Amniotic stem cell (primary cell): Measurements from ENCODE around the gene STK38.

Source experiments
- DNase-seq: peaks from one replicate; lab custom pipeline; 2025; lab: John Stamatoyannopoulos, UW

STK38 gene

GRCh38 chr6:36563928-36564284, 16.6 kb upstream of the STK38 start:
- DNase-seq = no peak

GRCh38 chr6:36563237-36563927, 16.1 kb upstream of the STK38 start:
- DNase-seq = no peak

GRCh38 chr6:36560822-36561221, 13.5 kb upstream of the STK38 start:
- no peak for DNase-seq

GRCh38 chr6:36559011-36559793, 11.9 kb upstream of the STK38 start:
- no peak for DNase-seq

GRCh38 chr6:36556281-36556680, 9.0 kb upstream of the STK38 start:
- no peak for DNase-seq

DNA sequence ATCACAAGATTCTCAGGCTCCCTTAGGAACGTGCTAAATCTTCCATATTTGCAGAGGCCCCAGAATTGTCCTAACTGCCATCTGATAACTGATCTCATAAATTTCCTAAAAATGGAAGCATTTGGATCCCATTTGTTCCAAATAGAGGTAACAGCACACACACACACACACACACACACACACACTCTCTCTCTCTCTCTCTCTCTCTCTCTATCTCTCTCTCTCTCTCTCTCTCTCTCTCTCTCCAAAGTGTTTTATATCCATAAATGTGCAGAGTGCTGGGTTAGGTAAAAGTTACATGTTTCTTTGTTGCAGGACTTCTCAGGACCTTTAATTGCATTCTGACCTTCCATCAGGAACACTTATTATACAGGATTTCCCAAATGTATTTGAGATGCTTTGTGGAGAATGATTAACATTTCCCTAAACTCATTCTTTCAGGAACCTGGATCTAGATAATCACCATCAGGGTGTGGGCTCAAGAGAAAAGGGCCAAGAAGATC, 8.5 kb upstream of the STK38 start:
- no peak for DNase-seq

DNA sequence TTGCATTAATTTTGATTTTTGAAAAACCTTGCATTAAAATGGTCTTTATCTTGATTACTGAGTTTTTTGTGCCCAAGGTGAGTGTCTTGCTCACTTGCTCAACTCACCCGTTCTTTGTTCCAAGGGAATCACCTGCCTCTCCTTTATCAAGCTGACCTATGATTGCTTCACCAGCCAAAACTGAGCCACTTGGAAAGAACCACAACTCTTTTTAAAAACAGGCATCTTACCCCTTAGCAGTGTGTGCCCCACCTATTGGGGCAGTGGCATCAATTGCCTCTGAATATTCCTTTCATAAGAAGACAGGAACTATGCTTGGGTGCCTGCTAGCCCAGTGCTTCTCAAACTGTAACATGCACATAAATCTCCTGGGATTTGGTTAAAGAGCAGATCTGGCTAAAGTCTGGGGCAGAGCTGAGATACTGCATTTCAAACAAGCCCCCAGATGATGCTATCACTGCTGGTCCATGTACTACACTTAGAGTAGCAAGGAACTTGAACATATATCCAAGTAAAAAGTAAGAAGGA, 3.3 kb upstream of the STK38 start:
- DNase-seq = no peak

DNA sequence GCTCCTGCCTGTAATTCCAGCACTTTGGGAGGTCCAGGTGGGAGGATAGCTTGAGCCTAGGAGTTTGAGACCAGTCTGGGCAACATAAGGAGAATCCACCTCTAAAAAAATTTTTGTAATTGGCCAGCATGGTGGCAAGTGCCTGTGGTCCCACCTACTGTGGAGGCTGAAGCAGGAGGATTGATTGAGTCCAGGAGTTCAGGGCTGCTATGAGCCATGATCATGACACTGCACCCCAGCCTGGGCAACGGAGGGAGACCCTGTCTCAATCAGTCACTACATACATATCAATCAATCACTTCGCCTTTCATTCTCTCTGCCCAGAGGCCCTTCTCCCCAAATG, 1.1 kb upstream of the STK38 start:
- no peak for DNase-seq

- no peak for DNase-seq
These were observed 544 bp upstream of the STK38 start for GRCh38 chr6:36547646-36548400.

DNA sequence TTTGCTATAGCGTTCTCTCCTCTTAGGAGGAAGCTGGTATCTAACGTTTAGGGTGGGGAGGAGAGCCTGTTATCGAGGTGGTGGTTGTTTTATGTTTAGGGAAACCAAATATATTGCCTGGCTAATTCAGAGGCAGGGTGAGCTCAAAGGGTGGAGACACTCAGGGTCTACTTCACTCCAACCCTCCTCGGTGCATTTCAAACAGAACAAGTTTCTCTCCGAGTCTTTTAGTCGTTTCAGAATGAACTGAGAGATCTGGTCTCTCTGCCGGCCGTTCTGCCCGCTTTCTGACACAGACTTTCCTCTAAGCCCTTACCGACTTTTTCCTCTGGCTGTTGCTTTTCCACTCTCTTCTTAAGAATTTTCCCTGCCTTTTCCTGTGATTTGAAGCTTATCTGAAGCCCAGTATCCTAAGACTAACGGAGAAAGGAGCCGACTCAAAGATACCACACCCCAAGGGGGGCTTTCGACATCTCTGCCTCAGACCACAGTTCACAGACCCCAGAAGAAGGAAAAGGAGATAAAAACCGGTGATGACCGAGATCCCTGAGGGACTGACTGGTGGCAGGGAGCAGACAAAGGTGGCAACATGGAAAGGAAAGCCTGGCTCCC, 865 bp downstream of the STK38 start:
- peak; percentile 21 for DNase-seq

- no peak for DNase-seq
These were observed 1.4 kb downstream of the STK38 start for GRCh38 chr6:36545767-36546307.

DNA sequence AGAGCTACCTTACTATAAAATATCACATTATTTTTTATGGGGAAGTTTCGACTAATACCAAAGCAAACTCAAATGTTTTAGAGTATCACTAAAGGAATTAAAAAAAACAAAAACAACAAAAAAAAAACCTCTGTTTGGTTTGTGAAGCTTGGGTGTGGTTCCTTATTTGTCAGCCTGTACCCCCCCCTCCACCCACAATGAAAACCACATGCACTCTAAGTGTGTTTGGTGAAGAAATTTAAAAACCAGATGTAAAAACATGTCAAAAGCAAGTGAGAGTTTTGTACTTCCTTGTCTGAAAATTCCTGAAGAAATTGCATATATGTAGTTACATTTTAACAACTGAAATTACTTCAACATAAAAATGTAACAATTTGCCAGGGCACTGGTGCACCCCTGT, 3.1 kb downstream of the STK38 start:
- DNase-seq = no peak

GRCh38 chr6:36542041-36542440, 5.2 kb downstream of the STK38 start:
- DNase-seq = no peak

DNA sequence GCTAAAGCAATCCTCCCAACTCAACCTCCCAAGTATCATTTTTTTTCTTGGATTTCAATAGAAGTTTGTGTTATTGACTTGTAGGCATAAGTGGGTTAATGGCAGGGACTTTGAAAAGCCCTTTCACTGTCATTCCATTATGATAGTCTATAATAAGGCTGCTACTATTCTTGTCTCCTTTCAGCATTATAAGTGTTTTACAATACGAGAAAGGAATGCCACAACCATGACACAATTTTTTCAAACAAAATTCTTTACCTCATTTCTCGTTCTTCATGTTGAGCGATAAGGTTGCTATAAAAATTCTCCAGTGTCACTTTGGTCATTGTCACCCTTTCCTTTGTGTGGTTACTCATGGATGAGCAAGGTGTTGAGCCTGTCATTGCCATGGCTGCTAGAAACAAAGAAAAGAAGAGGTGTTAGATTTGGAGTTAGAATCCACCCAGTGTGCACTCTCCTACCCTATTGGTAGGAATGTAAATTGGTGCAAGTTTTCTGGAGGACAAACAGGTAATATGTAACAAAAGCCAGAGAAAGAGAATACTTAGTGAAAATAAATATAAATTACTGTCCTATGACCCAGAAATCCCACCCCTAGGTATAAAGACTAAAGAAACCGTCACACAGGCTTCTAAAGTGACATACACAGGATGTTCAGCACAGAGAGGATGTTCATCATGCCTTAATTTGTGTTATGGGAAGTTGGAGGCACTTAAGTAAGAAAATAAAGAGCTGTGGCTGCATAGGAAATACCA, 7.3 kb downstream of the STK38 start:
- DNase-seq = no peak

DNA sequence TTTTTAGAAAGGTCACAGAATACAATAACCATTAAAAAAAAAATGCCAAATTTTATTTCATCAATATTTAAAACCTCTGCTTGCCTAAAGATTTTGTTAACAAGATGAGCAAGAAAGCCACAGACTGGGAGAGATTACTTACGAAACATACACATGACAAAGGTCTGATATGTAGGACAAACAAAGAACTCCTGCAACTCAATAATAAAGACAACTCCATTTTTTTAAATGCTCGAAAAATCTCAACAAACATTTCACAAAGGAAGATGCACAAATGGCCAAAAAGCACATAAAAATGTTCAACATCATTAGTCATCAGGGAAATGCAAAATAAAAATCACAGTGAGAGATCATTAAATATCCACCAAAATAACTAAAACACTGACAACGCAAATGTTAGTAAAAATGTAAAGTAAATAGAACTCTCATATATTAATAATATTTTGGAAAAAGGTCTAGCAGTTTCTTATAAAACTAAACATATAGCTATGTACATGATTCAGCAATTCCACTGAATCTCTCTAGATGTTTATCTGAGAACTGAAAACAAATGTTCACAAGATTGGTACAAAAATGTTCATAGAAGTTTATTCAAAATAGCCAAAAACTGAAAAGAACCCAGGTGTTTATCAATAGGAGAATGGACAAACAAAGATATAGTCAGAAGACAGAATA, 10.3 kb downstream of the STK38 start:
- DNase-seq = no peak

GRCh38 chr6:36533321-36533720, 14.0 kb downstream of the STK38 start:
- DNase-seq = no peak

GRCh38 chr6:36526066-36526465, 21.2 kb downstream of the STK38 start:
- DNase-seq = no peak

DNA sequence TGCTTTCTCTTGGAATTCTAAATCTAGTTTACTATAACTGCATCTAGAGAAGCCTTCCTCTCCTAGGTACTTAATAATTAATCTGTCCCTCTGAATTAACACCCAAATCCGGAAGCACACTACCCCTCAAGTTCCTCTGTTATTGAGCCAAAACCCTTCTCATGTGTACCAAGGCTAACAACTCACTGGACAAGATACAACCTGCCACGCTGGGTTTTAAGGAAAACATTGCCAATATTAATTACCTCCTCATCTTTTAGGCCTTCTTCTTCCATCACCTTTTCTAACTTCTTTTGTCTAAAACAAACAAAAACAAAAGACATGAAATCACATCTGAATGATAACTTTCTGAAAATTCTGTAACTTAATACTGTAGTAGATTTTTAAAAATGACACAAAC, 21.9 kb downstream of the STK38 start:
- no peak for DNase-seq

- DNase-seq = no peak
These were observed 22.4 kb downstream of the STK38 start for GRCh38 chr6:36524871-36525270.

GRCh38 chr6:36523936-36524499, 23.3 kb downstream of the STK38 start:
- no peak for DNase-seq
